ENCODE results near the gene CD55.
A peak's percentile ranks its signal among the peaks of the same experiment; 100 is the strongest.

The CD55 gene

GRCh38 chr1:207355513-207356295, 34.2 kb downstream of the CD55 start:
- H3K4me3 ChIP-seq (ENCODE audit: low read length): no peak overlapping the region
- DNase-seq (ENCODE audit: low read depth): no peak
- TF ChIP-seq, protein P1, sequence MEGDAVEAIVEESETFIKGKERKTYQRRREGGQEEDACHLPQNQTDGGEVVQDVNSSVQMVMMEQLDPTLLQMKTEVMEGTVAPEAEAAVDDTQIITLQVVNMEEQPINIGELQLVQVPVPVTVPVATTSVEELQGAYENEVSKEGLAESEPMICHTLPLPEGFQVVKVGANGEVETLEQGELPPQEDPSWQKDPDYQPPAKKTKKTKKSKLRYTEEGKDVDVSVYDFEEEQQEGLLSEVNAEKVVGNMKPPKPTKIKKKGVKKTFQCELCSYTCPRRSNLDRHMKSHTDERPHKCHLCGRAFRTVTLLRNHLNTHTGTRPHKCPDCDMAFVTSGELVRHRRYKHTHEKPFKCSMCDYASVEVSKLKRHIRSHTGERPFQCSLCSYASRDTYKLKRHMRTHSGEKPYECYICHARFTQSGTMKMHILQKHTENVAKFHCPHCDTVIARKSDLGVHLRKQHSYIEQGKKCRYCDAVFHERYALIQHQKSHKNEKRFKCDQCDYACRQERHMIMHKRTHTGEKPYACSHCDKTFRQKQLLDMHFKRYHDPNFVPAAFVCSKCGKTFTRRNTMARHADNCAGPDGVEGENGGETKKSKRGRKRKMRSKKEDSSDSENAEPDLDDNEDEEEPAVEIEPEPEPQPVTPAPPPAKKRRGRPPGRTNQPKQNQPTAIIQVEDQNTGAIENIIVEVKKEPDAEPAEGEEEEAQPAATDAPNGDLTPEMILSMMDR (conservative IDR thresholded peaks at IDR 0.05; ENCODE audit: low read depth, low read length): no peak

GRCh38 chr1:207361029-207361428, 39.6 kb downstream of the CD55 start:
- no peak for DNase-seq (ENCODE audit: low read depth)
- TF ChIP-seq, protein P1 (conservative IDR thresholded peaks at IDR 0.05; ENCODE audit: low read depth, low read length): no peak
- no peak overlapping the region for H3K4me3 ChIP-seq (ENCODE audit: low read length)

GRCh38 chr1:207361889-207362288, 40.4 kb downstream of the CD55 start:
- no peak overlapping the region for H3K4me3 ChIP-seq (ENCODE audit: low read length)
- no peak for DNase-seq (ENCODE audit: low read depth)
- TF ChIP-seq, protein P1 (conservative IDR thresholded peaks at IDR 0.05; ENCODE audit: low read depth, low read length): no peak

DNA sequence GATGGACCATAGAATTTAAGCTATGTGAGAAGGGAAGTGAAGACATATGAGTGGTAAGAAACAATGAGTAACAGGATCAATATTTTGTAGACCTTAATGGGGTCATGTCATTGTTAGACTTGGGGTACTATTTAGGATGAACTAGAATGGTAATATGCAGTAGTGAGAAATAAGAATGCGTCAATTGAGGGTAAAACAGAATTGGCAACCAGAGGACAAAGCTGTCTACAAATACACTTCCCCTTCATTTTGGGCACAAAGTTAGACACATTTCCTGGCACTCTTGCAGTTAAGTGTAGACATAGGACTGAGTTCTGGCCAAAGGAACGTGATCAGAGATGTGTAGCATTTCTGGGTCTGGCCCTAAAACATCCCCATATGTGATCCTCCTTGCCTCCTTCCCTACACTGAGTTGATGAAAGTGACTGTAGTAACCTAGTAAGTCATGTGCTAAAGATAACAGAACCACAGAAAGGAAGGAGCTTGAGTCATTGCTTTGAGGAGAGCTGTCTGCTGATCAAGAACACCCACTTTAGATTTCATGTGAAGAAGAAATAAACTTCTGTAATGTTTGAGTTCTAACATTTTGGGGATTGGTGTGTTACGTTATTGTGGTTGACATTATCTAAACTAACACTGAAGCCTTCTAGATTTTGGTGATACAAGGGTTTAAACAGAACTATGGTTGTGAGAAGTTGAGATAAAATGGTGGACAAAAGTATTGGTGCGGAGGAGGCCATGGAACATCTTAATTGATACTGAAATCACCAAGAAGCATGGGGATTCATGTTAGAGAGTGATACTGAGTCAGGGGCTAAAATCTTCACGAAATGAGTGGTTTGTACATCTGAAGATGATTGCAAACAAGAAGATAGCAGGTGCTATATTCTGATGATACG, 41.7 kb downstream of the CD55 start:
- TF ChIP-seq, protein P1 (conservative IDR thresholded peaks at IDR 0.05; ENCODE audit: low read depth, low read length): no peak
- DNase-seq (ENCODE audit: low read depth): peak; percentile 6
- no peak overlapping the region for H3K4me3 ChIP-seq (ENCODE audit: low read length)

DNA sequence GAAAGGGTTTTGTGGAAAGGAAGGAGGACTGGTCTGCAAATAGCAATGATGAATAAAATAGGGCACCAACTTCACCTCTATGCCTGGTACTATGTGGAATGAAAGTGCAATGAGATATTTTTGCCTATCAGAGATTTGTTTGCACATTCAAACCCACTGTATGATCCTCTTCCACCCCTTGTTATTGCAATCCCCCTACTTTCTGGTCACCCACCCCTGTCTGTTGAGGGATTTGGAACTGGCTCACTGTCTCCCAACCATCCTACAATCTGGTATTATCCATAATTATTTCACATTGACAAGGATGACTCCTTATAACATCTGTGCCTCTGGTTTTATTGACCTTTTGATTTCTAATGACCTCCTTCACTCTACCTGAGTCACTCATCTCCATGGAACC, 42.4 kb downstream of the CD55 start:
- no peak for DNase-seq (ENCODE audit: low read depth)
- H3K4me3 ChIP-seq (ENCODE audit: low read length): no peak overlapping the region
- TF ChIP-seq, protein P1 (conservative IDR thresholded peaks at IDR 0.05; ENCODE audit: low read depth, low read length): no peak

DNA sequence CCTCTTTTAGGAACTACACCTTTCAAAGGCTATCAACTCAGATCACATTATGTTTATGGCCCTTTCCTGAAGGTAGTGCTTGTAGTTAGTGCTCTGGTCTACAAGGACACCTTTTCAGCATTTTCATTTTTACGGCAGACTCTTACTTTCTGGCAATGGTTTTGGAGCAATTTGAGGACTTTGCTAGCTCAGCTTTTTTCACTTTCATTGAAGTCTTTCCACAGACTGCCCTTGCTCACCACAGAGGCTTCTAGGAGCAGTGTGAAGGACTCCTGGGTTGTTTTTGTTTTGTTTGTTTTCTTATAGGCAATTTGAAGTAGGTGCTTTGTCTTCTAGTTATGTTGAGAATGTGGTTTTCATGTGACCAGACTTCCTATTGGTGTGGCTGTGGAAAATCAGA, 43.1 kb downstream of the CD55 start:
- no peak overlapping the region for H3K4me3 ChIP-seq (ENCODE audit: low read length)
- no peak for DNase-seq (ENCODE audit: low read depth)
- TF ChIP-seq, protein P1 (conservative IDR thresholded peaks at IDR 0.05; ENCODE audit: low read depth, low read length): no peak
